ENCODE measurements around the gene TNFRSF1B.

DNA sequence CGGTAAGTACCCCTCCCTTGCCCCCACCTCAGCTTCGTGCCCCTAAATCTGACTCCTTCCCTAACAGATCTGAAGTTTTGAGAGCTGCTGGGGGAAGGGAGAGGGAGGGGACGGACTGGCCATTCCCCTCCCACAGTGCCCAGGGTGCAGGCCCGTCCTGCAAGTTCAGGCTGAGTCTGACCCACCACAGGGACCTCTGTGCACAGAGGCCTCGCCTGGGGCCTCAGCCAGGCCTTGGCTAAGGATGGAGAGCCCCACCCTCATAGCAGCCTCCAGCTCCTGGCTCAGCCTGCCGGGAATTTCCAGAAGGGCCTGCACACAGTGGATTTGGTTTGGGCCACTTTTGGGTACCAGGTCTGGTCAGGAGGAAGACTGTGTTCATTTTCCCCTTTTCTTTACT, 31.2 kb upstream of the TNFRSF1B start:
- TF ChIP-seq POLR2A (IDR thresholded peaks at IDR 0.05) = no peak
- no peak for TF ChIP-seq CTCF (IDR thresholded peaks at IDR 0.05)
- TF ChIP-seq POLR2AphosphoS5 (IDR thresholded peaks at IDR 0.05) = no peak
- TF ChIP-seq EP300 (IDR thresholded peaks at IDR 0.05) = no peak
